Spinal cord (tissue), 10 donors: ENCODE measurements around the gene MT1H. TPM values are rescaled to one million over a fixed set of nuclear protein-coding genes. Genes with fewer than 3 reads are reported as not detected.

Experiments used
- DNase-seq, 6 donors: peaks; one replicate each; pipeline versions ENCODE4 v3.0.0 to v3.0.0-alpha.2; 2013 to 2015; ENCODE audit warnings: low spot score in 6 of 6, low read depth in 4 of 6
- H3K27ac ChIP-seq: one replicate; pipeline ENCODE4 v1.5.1; 2013; ENCODE audit warnings: low read depth, low read length, control low read depth
- H3K27me3 ChIP-seq: one replicate; pipeline ENCODE4 v1.6.1; 2013; ENCODE audit warnings: low read length; ENCODE audit not compliant: control insufficient read depth, insufficient read depth
- H3K36me3 ChIP-seq: one replicate; pipeline ENCODE4 v1.6.1; 2013; ENCODE audit warnings: low read length; ENCODE audit not compliant: control insufficient read depth, insufficient read depth
- H3K4me1 ChIP-seq: one replicate; pipeline ENCODE4 v1.6.1; 2013; ENCODE audit warnings: low read length; ENCODE audit not compliant: control insufficient read depth, insufficient read depth
- H3K4me3 ChIP-seq: one replicate; pipeline ENCODE4 v1.5.1; 2013; ENCODE audit warnings: low read depth, low read length, control low read depth
- H3K9me3 ChIP-seq: one replicate; pipeline ENCODE4 v1.6.1; 2013; ENCODE audit warnings: low read length; ENCODE audit not compliant: control insufficient read depth, insufficient read depth
- WGBS: methylation state at CpG from one replicate; pipeline ENCODE4 v1.1.5; 2013; ENCODE audit warnings: missing lambda C conversion rate; ENCODE audit not compliant: insufficient coverage; 5-methylcytosine and 5-hydroxymethylcytosine counted together
- polyA plus RNA-seq, 2 donors: library from polyadenylated mRNA; unstranded; fragments of 120-200 nt; gene quantifications; one replicate each; pipeline ENCODE4 v1.2.1, GENCODE V29; 2013; ENCODE audit not compliant: insufficient read length in 2 of 2
- total RNA-seq, 2 donors: library from RNA; depleted of rRNA in 1 of 2; stranded (reverse); fragments of 120-200 nt in 1 of 2; fragments of >200 nt in 1 of 2; gene quantifications; one replicate each; pipeline versions ENCODE4 v1.2.3 to v1.2.4, GENCODE V29; 2013 to 2014
- donor health status: healthy.

Gene MT1H
- total and polyA plus RNA-seq, 4 donors: 1.1 TPM; not detected in 3

DNA sequence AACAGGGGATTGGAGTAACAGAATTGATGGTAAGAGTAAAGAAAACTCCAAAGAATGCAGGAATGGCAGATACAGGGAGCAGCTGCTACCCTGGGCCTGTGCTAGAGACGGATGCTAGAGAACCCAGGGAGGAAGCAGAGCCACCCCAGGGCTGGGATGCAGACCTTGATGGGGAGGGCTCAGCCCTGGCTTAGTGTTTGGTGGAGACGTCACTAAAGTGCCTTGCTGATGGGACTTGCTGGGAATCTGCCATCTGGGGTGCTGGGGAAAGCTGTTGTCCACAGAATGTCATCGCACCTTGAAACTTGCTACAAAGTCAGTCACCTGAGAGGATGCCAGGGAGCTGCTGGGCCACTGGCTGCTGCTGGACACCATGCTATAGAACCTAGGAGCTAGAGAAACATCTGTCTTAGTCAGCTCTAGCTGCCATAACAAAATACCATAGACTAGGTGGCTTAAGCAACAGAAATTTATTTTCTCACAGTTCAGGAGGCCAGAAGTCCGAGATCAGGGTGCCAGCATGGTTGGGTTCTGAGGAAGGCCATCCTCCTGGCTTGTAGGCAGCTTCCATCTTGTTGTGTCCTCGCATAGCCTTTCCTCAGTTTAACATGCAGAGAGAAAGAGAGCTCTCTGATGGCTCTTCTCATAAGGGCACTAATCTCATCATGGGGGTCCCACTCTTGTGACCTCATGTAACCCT lies 28.0 kb downstream of the MT1H start:
- no peak for DNase-seq
- no peaks in the 10 kb centered on the region for H3K9me3 ChIP-seq
- no peak overlapping the region for H3K27ac ChIP-seq
- no peaks in the 10 kb centered on the region for H3K27me3 ChIP-seq
- H3K4me3 ChIP-seq: no peak overlapping the region
- no peaks in the 10 kb centered on the region for H3K36me3 ChIP-seq
- no peaks in the 10 kb centered on the region for H3K4me1 ChIP-seq
- WGBS: 92% methylated on average over 5 of the region's 5 CpGs

DNA sequence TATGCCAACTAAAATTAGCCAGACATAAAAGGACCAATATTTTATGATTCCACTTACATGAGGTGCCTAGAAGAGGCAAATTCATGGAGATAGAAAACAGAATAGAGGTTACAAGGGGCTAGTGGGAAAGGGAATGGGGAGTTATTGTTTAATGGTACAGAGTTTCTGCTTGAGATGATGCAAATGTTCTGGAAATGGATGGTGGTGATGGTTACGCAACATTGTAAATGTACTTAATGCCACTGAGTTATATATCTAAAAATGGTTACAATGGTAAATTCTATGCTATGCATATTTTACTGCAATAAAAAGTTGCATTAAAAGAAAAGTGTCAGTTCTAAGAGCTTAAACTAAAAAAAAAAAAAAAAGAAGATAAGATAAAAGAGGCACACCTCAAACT lies 30.6 kb downstream of the MT1H start:
- no peak for DNase-seq
- H3K4me1 ChIP-seq: no peaks in the 10 kb centered on the region
- H3K4me3 ChIP-seq: no peak overlapping the region
- no peaks in the 10 kb centered on the region for H3K9me3 ChIP-seq
- H3K36me3 ChIP-seq: no peaks in the 10 kb centered on the region
- no peaks in the 10 kb centered on the region for H3K27me3 ChIP-seq
- H3K27ac ChIP-seq: no peak overlapping the region
- no CpG with 5 or more reads among the region's 1 CpG for WGBS

DNA sequence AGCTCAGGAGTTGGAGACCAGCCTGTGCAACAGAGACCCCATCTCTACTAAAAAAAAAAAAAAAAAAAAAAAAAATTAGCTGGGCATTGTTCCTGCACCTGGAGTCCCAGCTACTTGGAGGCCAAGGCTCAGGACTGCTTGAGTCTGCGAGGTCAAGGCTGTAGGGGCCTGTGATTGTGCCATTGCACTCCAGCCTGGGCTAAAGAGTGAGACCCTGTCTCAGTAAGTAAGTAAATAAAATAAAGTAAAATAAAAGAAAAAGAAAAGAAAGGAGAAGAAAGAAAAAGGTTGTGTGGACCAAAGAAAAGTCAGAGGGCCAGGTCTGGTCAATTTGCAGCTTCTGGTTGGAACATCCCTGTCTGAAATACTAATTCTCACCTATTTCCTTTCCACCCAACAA lies 31.0 kb downstream of the MT1H start:
- H3K9me3 ChIP-seq: no peaks in the 10 kb centered on the region
- no peaks in the 10 kb centered on the region for H3K4me1 ChIP-seq
- no peaks in the 10 kb centered on the region for H3K36me3 ChIP-seq
- H3K27me3 ChIP-seq: no peaks in the 10 kb centered on the region
- no peak overlapping the region for H3K4me3 ChIP-seq
- no peak for DNase-seq
- WGBS: 100% methylated on average over 1 of the region's 1 CpG
- H3K27ac ChIP-seq: no peak overlapping the region

DNA sequence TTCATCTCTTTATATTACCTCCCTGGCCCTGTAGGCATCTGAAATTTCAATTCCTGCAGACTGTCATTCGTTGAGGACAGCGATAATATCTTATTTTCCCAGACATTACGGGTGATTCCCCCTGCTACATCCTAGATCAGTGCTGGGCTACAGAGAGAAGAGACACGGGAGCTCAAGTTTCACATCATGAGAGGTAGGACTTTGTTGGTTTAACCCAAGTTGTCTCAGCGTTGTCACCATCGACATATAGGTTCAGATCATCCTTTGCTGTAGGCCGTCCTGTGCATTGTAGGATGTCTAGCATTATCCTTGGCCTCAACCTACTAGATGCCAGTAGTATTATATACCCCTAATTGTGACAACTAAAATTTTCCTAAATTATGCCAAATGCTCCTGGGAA lies 31.9 kb downstream of the MT1H start:
- no peaks in the 10 kb centered on the region for H3K9me3 ChIP-seq
- no peaks in the 10 kb centered on the region for H3K36me3 ChIP-seq
- H3K4me3 ChIP-seq: no peak overlapping the region
- no peak for DNase-seq
- H3K4me1 ChIP-seq: no peaks in the 10 kb centered on the region
- no peak overlapping the region for H3K27ac ChIP-seq
- WGBS: 95% methylated on average over 3 of the region's 7 CpGs
- H3K27me3 ChIP-seq: no peaks in the 10 kb centered on the region

DNA sequence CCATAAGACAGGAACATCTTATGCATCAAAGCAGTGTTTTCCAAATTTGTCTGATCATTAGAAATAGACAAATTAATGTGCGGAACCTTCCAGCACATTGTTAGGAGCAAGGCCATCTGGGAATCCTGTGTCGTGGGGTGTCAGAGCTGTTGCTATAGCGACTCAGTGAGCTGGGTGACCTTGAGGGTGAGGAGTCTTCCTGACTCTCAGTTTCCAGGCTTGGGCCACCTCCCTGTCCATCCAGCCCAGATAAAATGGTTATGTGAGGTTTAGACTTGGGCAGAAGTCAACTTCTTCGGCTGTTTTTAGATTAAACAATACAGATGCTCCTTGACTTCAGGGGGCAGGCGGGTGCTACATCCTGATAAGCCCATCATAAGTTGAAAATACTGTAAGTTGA lies 33.2 kb downstream of the MT1H start:
- Histone ChIP-seq H3K4me3 (no peak overlapping the region), H3K36me3 (no peaks in the 10 kb centered on the region), H3K4me1 (no peaks in the 10 kb centered on the region), H3K27ac (no peak overlapping the region), H3K27me3 (no peaks in the 10 kb centered on the region), H3K9me3 (no peaks in the 10 kb centered on the region)
- 100% methylated on average over 1 of the region's 5 CpGs for WGBS
- no peak for DNase-seq

DNA sequence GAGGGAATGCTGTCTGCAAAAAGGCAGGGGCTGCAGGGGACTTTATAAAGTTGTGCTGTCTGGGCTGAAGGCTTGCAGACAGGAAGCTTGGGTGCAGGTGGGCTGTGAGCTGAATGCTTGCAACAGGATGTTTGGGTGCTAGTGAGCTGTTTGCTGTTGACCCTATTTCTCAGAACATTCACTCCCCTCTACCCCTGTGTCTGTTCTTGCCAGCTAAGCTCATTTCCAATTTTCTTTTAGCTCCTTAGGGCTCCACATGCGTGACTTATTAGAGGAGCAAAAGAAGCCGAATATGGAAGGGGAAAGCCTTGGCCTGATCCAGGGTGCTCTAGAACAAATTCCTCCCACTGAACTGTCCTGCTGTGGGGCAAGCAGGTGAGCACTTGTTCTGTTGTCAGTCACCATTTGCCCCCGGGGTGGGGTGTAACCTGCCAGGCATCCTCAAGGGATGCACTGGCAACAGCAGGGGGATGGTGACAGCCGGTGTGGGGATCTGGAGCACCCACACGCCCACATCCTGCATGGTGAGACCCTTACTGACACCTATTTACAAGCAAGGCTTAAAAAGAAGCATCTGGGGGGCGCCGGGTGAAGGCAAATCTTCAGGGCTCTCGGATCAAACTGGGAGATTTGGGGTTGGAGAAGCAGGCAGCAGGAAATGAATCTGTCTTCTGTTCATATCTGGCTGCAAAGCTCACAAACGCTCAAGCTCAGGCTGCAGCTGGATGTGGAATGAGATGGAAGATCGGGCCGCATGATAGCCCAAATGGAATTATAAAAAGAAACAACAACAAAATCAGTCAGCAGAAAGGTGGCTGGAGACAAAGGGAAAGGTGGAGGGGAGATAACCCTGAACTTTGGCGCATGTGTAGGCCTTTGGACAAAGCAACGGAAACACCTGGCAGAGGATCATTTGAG lies 39.2 kb downstream of the MT1H start:
- 66% methylated on average over 8 of the region's 13 CpGs for WGBS
- H3K27me3 ChIP-seq: no peaks in the 10 kb centered on the region
- DNase-seq: no peak
- H3K36me3 ChIP-seq: no peaks in the 10 kb centered on the region
- H3K4me3 ChIP-seq: no peak overlapping the region
- H3K4me1 ChIP-seq: peaks cover 3% of the 10 kb centered on the region
- no peak overlapping the region for H3K27ac ChIP-seq
- no peaks in the 10 kb centered on the region for H3K9me3 ChIP-seq

DNA sequence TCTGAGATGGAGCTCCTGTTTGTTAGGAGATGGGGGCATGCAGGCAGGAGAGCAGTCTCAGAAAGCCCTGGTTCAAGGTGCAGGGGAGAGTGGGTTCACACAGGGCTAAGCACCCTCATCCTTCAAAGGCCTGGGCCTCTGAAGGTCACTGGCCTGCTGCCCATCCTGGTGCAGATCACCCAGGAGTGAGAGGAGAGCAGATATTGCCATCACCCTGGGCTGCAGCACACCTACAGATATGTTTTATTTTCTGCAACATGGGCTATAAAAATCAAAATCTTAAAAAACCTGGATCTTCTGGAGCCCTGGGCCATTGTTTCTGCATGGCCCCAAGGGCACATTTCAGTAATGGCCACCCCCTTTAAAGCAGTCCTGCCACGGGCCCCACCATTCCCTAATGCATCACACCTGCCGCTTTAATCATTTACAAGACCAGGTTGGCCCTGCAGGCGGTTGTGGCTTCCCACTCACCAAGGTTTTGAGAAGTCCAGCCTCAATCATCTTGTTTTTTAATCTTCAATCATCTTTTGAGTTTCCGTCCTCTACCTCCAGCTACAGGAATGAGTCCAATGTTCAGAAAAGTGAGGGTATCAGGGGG lies 39.9 kb downstream of the MT1H start:
- no peak for DNase-seq
- peaks cover 3% of the 10 kb centered on the region for H3K4me1 ChIP-seq
- H3K27me3 ChIP-seq: no peaks in the 10 kb centered on the region
- H3K9me3 ChIP-seq: no peaks in the 10 kb centered on the region
- no peak overlapping the region for H3K27ac ChIP-seq
- H3K36me3 ChIP-seq: no peaks in the 10 kb centered on the region
- no peak overlapping the region for H3K4me3 ChIP-seq
- 74% methylated on average over 3 of the region's 4 CpGs for WGBS

DNA sequence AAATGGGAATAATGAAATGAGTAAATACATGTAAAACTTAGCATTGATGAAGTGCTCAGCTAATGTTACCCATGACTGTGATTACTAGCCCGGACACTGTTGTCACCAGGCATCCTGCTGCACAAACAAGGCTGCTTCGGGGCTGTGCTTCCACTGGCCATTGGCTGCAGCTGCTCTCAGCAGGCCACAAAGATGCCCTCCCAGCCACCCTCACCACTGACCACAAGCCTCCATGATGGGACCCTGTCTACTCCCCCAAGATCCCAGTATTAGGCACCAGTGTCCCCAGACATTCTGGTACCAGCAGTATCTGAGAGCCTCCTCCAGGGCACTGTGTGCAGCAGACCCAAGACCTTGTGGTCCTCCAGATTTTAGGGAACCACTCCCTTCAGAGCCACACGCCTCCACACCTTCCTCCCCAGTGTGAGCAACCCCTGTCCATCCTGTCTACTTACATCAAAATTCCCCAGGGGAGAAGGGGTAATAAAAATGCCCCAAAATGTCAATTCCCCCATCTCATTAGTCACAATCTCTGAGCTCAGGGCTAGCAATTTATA lies 40.6 kb downstream of the MT1H start:
- WGBS: 47% methylated on average over 2 of the region's 3 CpGs
- no peak for DNase-seq

DNA sequence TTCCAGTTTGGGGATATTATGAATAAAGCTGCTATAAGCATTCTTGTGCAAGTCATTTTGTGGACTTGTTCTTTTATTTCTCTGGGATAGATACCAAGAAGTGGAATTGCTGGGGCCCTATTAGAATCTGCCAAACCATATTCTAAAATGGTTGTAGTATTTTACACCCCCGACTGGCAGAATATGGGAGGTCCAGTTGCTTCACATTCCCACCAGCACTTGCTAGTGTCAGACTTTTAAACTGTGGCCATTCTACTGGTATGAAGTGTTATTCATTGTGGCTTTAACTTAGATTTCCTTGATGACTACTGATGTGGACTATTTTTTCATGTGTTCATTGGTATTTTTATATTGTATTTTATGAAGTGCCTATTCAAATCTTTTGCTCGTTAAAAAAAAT lies 42.2 kb downstream of the MT1H start:
- no CpG with 5 or more reads among the region's 2 CpGs for WGBS
- H3K4me1 ChIP-seq: peaks cover 3% of the 10 kb centered on the region
- H3K36me3 ChIP-seq: no peaks in the 10 kb centered on the region
- no peak overlapping the region for H3K4me3 ChIP-seq
- H3K27me3 ChIP-seq: no peaks in the 10 kb centered on the region
- no peak overlapping the region for H3K27ac ChIP-seq
- H3K9me3 ChIP-seq: no peaks in the 10 kb centered on the region
- no peak for DNase-seq

More for the DNA sequence above, 40.6 kb downstream of the MT1H start:
- H3K27me3 ChIP-seq: no peaks in the 10 kb centered on the region
- H3K27ac ChIP-seq: no peak overlapping the region
- no peaks in the 10 kb centered on the region for H3K9me3 ChIP-seq
- H3K4me3 ChIP-seq: no peak overlapping the region
- H3K36me3 ChIP-seq: no peaks in the 10 kb centered on the region
- H3K4me1 ChIP-seq: peaks cover 3% of the 10 kb centered on the region
